C4-2B (cell line): ENCODE results near the gene SYT1.

Experiments used
- H3K27ac ChIP-seq: fragments of 450-650 bp; 2 replicates; pipeline ENCODE4 v1.5.1; 2017
- CTCF ChIP-seq: fragments of 450-650 bp; conservative IDR thresholded peaks from 2 replicates; pipeline ENCODE4 v1.5.1; 2017; ENCODE audit warnings: mild to moderate bottlenecking
- ZFX ChIP-seq: fragments of 450-650 bp; IDR thresholded peaks from 2 replicates; pipeline ENCODE4 v1.6.1; 2017

SYT1 gene

GRCh38 chr12:79071498-79071897, 206.9 kb downstream of the SYT1 start:
- no peak overlapping the region for H3K27ac ChIP-seq
- TF ChIP-seq CTCF, result no peak
- no peak for TF ChIP-seq ZFX

- H3K27ac ChIP-seq, result no peak overlapping the region
- TF ChIP-seq CTCF, result no peak
- TF ChIP-seq ZFX, result no peak
Observed at GRCh38 chr12:79073506-79073905, 208.9 kb downstream of the SYT1 start.

- no peak for TF ChIP-seq ZFX
- TF ChIP-seq CTCF, result no peak
Observed at GRCh38 chr12:79082595-79082994, 218.0 kb downstream of the SYT1 start.

GRCh38 chr12:79083181-79083580, 218.6 kb downstream of the SYT1 start:
- H3K27ac ChIP-seq, result no peak overlapping the region

More at GRCh38 chr12:79082595-79082994, 218.0 kb downstream of the SYT1 start:
- no peak overlapping the region for H3K27ac ChIP-seq

GRCh38 chr12:79085106-79085682, 220.6 kb downstream of the SYT1 start:
- H3K27ac ChIP-seq, result no peak overlapping the region
- TF ChIP-seq ZFX, result no peak
- TF ChIP-seq CTCF, result no peak

More at GRCh38 chr12:79083181-79083580, 218.6 kb downstream of the SYT1 start:
- no peak for TF ChIP-seq CTCF
- TF ChIP-seq ZFX, result no peak

GRCh38 chr12:79086541-79087296, 222.1 kb downstream of the SYT1 start:
- TF ChIP-seq ZFX (no peak), CTCF (no peak)
- no peak overlapping the region for H3K27ac ChIP-seq

GRCh38 chr12:79098530-79098929, 234.0 kb downstream of the SYT1 start:
- TF ChIP-seq CTCF (no peak), ZFX (no peak)
- H3K27ac ChIP-seq, result no peak overlapping the region
